A673 (cell line): ENCODE data around the gene CEND1.

Experiments used
- EZH2 ChIP-seq: fragments of 200-600 bp; sonication (generic); IDR thresholded peaks from 2 replicates; pipeline ENCODE4 v1.6.1; 2017; ENCODE audit warnings: borderline replicate concordance, low read depth, mild to moderate bottlenecking, mixed read lengths, antibody characterized with exemption, low read length; ENCODE audit not compliant: poor library complexity, severe bottlenecking
- TF ChIP-seq, protein P1 (sequence below): fragments of 300-800, 200-600 bp; sonication (generic); conservative IDR thresholded peaks from 2 replicates; pipeline ENCODE4 v1.5.1; 2017; ENCODE audit warnings: low read depth, mild to moderate bottlenecking, antibody characterized with exemption, low read length, moderate library complexity, mixed read lengths

DNA sequence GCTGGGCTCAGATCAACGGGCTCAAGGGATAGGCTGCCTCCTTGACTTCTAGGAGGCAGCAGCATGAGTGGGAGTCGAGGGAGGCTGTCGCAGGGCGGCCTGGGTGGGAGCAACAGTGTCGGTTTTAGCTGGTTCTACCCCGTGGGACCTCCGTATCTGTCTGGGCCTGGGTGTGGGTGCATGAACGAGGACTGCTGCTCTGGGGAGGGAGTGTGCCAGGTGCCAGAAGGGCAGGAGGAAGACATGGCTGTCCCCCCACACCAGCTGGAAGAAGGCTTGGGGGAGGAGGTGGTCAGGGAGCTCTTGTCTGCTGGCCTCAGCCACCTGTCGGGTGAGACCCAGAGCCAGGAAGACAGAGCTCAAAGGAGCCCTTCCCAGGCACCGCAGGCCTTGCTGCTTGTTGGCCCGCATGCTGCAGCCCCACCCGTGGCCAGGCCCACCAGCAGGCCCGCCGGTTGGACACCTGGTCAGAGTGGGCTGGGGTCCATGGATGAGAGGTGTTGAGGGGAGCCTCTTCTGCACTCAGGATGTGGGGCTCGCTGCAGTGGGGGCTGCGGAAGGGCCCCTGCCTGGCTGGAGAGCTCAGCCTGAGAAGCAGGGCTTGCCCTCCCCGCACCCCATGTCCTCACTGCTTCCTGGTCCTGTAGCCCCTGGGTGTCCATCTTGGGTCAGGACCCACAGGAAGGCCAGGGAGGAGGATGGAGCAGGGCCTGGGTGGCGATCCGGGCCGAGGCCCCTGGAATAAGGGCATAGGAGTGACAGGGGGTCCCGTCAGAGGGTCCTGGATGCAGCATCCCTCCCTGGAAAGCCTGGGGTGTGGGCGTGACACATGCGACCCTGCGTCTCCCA lies 3.4 kb downstream of the CEND1 start:
- TF ChIP-seq, protein P1, sequence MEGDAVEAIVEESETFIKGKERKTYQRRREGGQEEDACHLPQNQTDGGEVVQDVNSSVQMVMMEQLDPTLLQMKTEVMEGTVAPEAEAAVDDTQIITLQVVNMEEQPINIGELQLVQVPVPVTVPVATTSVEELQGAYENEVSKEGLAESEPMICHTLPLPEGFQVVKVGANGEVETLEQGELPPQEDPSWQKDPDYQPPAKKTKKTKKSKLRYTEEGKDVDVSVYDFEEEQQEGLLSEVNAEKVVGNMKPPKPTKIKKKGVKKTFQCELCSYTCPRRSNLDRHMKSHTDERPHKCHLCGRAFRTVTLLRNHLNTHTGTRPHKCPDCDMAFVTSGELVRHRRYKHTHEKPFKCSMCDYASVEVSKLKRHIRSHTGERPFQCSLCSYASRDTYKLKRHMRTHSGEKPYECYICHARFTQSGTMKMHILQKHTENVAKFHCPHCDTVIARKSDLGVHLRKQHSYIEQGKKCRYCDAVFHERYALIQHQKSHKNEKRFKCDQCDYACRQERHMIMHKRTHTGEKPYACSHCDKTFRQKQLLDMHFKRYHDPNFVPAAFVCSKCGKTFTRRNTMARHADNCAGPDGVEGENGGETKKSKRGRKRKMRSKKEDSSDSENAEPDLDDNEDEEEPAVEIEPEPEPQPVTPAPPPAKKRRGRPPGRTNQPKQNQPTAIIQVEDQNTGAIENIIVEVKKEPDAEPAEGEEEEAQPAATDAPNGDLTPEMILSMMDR = no peak
- no peak for TF ChIP-seq EZH2
